GM23338 (cell line): Measurements from ENCODE around the gene PCED1A. TPM values are rescaled to one million over a fixed set of nuclear protein-coding genes. Genes with fewer than 3 reads are reported as not detected.

ENCODE experiments used
- ATAC-seq: fragments of 200-7000 bp; cut with Tn5 transposase; 3 replicates; pipeline ENCODE4 v1.9.1; 2020
- DNase-seq: peaks from one replicate; pipeline ENCODE4 v3.0.0-alpha.2; 2015; ENCODE audit warnings: low spot score
- H2AFZ ChIP-seq: fragments of 200-600 bp; sonication (generic); 2 replicates; pipeline ENCODE4 v1.8.0; 2016; ENCODE audit warnings: antibody characterized with exemption, mild to moderate bottlenecking, moderate library complexity
- H3F3A ChIP-seq: fragments of 200-600 bp; sonication (generic); replicated peaks from 2 replicates; pipeline ENCODE4 v1.8.0; 2017; ENCODE audit warnings: antibody characterized with exemption, mixed run types, low read depth
- H3K27ac ChIP-seq: fragments of 200-600 bp; sonication (generic); 2 replicates; pipeline ENCODE4 v1.6.1; 2016; ENCODE audit warnings: low read depth
- H3K27me3 ChIP-seq: fragments of 200-600 bp; sonication (generic); 2 replicates; pipeline ENCODE4 v1.8.0; 2016; ENCODE audit warnings: mild to moderate bottlenecking, mixed run types, moderate library complexity; ENCODE audit not compliant: insufficient read depth
- H3K36me3 ChIP-seq: fragments of 200-600 bp; sonication (generic); 2 replicates; pipeline ENCODE4 v1.8.0; 2016; ENCODE audit warnings: mild to moderate bottlenecking; ENCODE audit not compliant: insufficient read depth
- H3K4me1 ChIP-seq: fragments of 200-600 bp; sonication (generic); 2 replicates; pipeline ENCODE4 v1.8.0; 2016; ENCODE audit warnings: mild to moderate bottlenecking, moderate library complexity; ENCODE audit not compliant: insufficient read depth
- H3K4me2 ChIP-seq: fragments of 200-600 bp; sonication (generic); 2 replicates; pipeline ENCODE4 v1.7.1; 2017; ENCODE audit warnings: mixed run types
- H3K4me3 ChIP-seq: fragments of 200-600 bp; sonication (generic); 2 replicates; pipeline ENCODE4 v1.6.1; 2016; ENCODE audit warnings: mixed run types
- H3K79me2 ChIP-seq: fragments of 200-600 bp; sonication (generic); replicated peaks from 2 replicates; pipeline ENCODE4 v1.8.0; 2017; ENCODE audit warnings: mild to moderate bottlenecking; ENCODE audit not compliant: insufficient read depth
- H3K9me2 ChIP-seq: fragments of 200-600 bp; sonication (generic); 2 replicates; pipeline ENCODE4 v1.8.0; 2017; ENCODE audit not compliant: insufficient read depth
- H4K20me1 ChIP-seq: fragments of 200-600 bp; sonication (generic); replicated peaks from 2 replicates; pipeline ENCODE4 v1.8.0; 2017; ENCODE audit warnings: mild to moderate bottlenecking; ENCODE audit not compliant: insufficient read depth
- H3K27ac Mint-ChIP-seq: 2 replicates; pipeline ENCODE4 v1.8.0; 2020; ENCODE audit warnings: inconsistent platforms, mild to moderate bottlenecking, moderate library complexity, mixed read lengths
- H3K27me3 Mint-ChIP-seq: 3 replicates; pipeline ENCODE4 v1.8.0; 2022; ENCODE audit warnings: low read depth, mild to moderate bottlenecking, moderate library complexity, mixed read lengths, inconsistent platforms; ENCODE audit not compliant: insufficient read depth, poor library complexity
- H3K36me3 Mint-ChIP-seq: 3 replicates; pipeline ENCODE4 v1.8.0; 2021; ENCODE audit warnings: low read depth, mild to moderate bottlenecking, inconsistent platforms, moderate library complexity, mixed read lengths
- H3K4me1 Mint-ChIP-seq: 3 replicates; pipeline ENCODE4 v1.8.0; 2020; ENCODE audit warnings: mild to moderate bottlenecking, inconsistent platforms, mixed read lengths
- H3K4me3 Mint-ChIP-seq: 3 replicates; pipeline ENCODE4 v1.8.0; 2021; ENCODE audit warnings: moderate library complexity, mild to moderate bottlenecking, inconsistent platforms, mixed read lengths
- H3K9me3 Mint-ChIP-seq: 3 replicates; pipeline ENCODE4 v1.8.0; 2020; ENCODE audit warnings: moderate library complexity, mild to moderate bottlenecking, inconsistent platforms, mixed read lengths
- CREB1 ChIP-seq: fragments of 250-450 bp; sonication (Bioruptor Pico); IDR thresholded peaks from 2 replicates; pipeline ENCODE4 v1.5.0; 2020; ENCODE audit warnings: low read depth, mild to moderate bottlenecking, moderate library complexity
- EZH2 ChIP-seq: fragments of 200-600 bp; sonication (generic); IDR thresholded peaks from one replicate; pipeline ENCODE4 v1.8.0; 2017; ENCODE audit warnings: antibody characterized with exemption, mild to moderate bottlenecking, low read depth; ENCODE audit not compliant: unreplicated experiment
- NANOG ChIP-seq: IDR thresholded peaks from 2 replicates; pipeline ENCODE4 v1.6.1; 2016; ENCODE audit warnings: antibody characterized with exemption, borderline replicate concordance
- STAT1 ChIP-seq: IDR thresholded peaks from one replicate; pipeline ENCODE4 v1.6.1; 2016; ENCODE audit warnings: antibody characterized with exemption; ENCODE audit not compliant: unreplicated experiment
- ZNF114 ChIP-seq: fragments of 250-450 bp; sonication (Bioruptor Pico); IDR thresholded peaks from 2 replicates; pipeline ENCODE4 v1.5.0; 2020; ENCODE audit warnings: mild to moderate bottlenecking, moderate library complexity
- polyA plus RNA-seq: library from polyadenylated mRNA; unstranded; fragments of >200 nt; fragmentation: Nextera tagmentation; extraction: Ambion mirVana; gene quantifications from 2 replicates; pipeline ENCODE4 v1.2.1, GENCODE V29; 2016
- total RNA-seq: library from RNA; depleted of rRNA; stranded (reverse); fragments of >200 nt; shearing (Covaris generic); gene quantifications from 2 replicates; pipeline ENCODE4 v1.2.3, GENCODE V29; 2014
- TF ChIP-seq, protein P1 (sequence below): IDR thresholded peaks from 2 replicates; pipeline ENCODE4 v1.6.1; 2016; ENCODE audit warnings: antibody characterized with exemption
- TF ChIP-seq, protein P2 (sequence below), 2 experiments: fragments of 200-600 bp in 1 of 2; sonication (generic) in 1 of 2; conservative IDR thresholded peaks; 2 replicates each; pipeline versions ENCODE4 v1.5.1 to v1.6.1; 2016 to 2017; ENCODE audit warnings: antibody characterized with exemption in 2 of 2, low read depth in 2 of 2, mild to moderate bottlenecking in 2 of 2, moderate library complexity in 1 of 2
- TF ChIP-seq, protein P3 (sequence below): IDR thresholded peaks from one replicate; pipeline ENCODE4 v1.6.1; 2018; ENCODE audit warnings: antibody characterized with exemption; ENCODE audit not compliant: unreplicated experiment

Gene PCED1A
- total and polyA plus RNA-seq, 2 experiments from 2014 or later, result 5.0 to 8.9 TPM

- no peak for TF ChIP-seq CREB1 (CRISPR knock-in tag)
- no peak for TF ChIP-seq NANOG
- no peak for TF ChIP-seq ZNF114 (CRISPR knock-in tag)
Observed at GRCh38 chr20:2795451-2795850, 45.0 kb downstream of the PCED1A start (continued).

- Histone ChIP-seq H3K9me2 (no peaks in the 10 kb centered on the region), H3F3A (no peaks in the 10 kb centered on the region), H3K36me3 (no peaks in the 10 kb centered on the region), H4K20me1 (peaks cover 8% of the 10 kb centered on the region; the same call in 1 of the 2 replicates), H3K27me3 (peaks cover 12% of the 10 kb centered on the region), H3K27ac (no peak overlapping the region), H2AFZ (no peak overlapping the region), H3K4me3 (no peak overlapping the region), H3K4me1 (peaks cover 10% of the 10 kb centered on the region; the same call in 1 of the 2 replicates), H3K4me2 (no peak overlapping the region), H3K79me2 (no peaks in the 10 kb centered on the region)
- H3K27me3 Mint-ChIP-seq, result peaks cover 8% of the 10 kb centered on the region
- TF ChIP-seq, protein P1, sequence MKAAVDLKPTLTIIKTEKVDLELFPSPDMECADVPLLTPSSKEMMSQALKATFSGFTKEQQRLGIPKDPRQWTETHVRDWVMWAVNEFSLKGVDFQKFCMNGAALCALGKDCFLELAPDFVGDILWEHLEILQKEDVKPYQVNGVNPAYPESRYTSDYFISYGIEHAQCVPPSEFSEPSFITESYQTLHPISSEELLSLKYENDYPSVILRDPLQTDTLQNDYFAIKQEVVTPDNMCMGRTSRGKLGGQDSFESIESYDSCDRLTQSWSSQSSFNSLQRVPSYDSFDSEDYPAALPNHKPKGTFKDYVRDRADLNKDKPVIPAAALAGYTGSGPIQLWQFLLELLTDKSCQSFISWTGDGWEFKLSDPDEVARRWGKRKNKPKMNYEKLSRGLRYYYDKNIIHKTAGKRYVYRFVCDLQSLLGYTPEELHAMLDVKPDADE, result no peak
- TF ChIP-seq, protein P2, sequence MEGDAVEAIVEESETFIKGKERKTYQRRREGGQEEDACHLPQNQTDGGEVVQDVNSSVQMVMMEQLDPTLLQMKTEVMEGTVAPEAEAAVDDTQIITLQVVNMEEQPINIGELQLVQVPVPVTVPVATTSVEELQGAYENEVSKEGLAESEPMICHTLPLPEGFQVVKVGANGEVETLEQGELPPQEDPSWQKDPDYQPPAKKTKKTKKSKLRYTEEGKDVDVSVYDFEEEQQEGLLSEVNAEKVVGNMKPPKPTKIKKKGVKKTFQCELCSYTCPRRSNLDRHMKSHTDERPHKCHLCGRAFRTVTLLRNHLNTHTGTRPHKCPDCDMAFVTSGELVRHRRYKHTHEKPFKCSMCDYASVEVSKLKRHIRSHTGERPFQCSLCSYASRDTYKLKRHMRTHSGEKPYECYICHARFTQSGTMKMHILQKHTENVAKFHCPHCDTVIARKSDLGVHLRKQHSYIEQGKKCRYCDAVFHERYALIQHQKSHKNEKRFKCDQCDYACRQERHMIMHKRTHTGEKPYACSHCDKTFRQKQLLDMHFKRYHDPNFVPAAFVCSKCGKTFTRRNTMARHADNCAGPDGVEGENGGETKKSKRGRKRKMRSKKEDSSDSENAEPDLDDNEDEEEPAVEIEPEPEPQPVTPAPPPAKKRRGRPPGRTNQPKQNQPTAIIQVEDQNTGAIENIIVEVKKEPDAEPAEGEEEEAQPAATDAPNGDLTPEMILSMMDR (conservative IDR thresholded peaks at IDR 0.05; ENCODE audit: low read depth in 2 of 2), result no peak
- TF ChIP-seq ZNF114 (CRISPR knock-in tag) (no peak), EZH2 (no peak), STAT1 (no peak)
- TF ChIP-seq, protein P3, sequence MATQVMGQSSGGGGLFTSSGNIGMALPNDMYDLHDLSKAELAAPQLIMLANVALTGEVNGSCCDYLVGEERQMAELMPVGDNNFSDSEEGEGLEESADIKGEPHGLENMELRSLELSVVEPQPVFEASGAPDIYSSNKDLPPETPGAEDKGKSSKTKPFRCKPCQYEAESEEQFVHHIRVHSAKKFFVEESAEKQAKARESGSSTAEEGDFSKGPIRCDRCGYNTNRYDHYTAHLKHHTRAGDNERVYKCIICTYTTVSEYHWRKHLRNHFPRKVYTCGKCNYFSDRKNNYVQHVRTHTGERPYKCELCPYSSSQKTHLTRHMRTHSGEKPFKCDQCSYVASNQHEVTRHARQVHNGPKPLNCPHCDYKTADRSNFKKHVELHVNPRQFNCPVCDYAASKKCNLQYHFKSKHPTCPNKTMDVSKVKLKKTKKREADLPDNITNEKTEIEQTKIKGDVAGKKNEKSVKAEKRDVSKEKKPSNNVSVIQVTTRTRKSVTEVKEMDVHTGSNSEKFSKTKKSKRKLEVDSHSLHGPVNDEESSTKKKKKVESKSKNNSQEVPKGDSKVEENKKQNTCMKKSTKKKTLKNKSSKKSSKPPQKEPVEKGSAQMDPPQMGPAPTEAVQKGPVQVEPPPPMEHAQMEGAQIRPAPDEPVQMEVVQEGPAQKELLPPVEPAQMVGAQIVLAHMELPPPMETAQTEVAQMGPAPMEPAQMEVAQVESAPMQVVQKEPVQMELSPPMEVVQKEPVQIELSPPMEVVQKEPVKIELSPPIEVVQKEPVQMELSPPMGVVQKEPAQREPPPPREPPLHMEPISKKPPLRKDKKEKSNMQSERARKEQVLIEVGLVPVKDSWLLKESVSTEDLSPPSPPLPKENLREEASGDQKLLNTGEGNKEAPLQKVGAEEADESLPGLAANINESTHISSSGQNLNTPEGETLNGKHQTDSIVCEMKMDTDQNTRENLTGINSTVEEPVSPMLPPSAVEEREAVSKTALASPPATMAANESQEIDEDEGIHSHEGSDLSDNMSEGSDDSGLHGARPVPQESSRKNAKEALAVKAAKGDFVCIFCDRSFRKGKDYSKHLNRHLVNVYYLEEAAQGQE, result no peak
- peaks cover 33% of the 10 kb centered on the region for H3K36me3 Mint-ChIP-seq
- H3K9me3 Mint-ChIP-seq, result no peaks in the 10 kb centered on the region
- ATAC-seq (no peak), DNase-seq (no peak)
- peaks cover 13% of the 10 kb centered on the region for H3K4me1 Mint-ChIP-seq
- H3K4me3 Mint-ChIP-seq, result no peak overlapping the region
- H3K27ac Mint-ChIP-seq, result no peak overlapping the region
Observed at GRCh38 chr20:2794866-2795447, 45.5 kb downstream of the PCED1A start.
